Left colon (tissue), 2 donors: ENCODE data around the gene TENM4. TPM values are rescaled to one million over a fixed set of nuclear protein-coding genes. Genes with fewer than 3 reads are reported as not detected.

Experiments
- ATAC-seq: fragments of 200-7000 bp; cut with Tn5 transposase; one replicate; pipeline ENCODE4 v1.9.1; 2020; ENCODE audit warnings: mild to moderate bottlenecking, moderate library complexity
- DNase-seq, 2 donors: peaks; one replicate each; pipeline ENCODE4 v3.0.0-alpha.2; 2020
- intact Hi-C, 2 donors: fragments of 100-400 bp; cut with DNase I in 1 of 2; cut with micrococcal nuclease in 1 of 2; formaldehyde crosslinking; loops; one replicate each; pipeline versions ENCODE4 v1.11.2 to v1.14.0; 2022; cut with DNase I, micrococcal nuclease
- total RNA-seq, 2 donors: library from RNA; stranded (reverse); fragmentation: NEBNext Ultra II Directional; extraction: Animal tissue kit (Norgen Biotek cat#: 25700); gene quantifications; one replicate each; pipeline ENCODE4 v1.2.1, GENCODE V29; 2021
- donor health status: DM: no; HTN: no; CAD: no.
- donor health status: DM: yes; HTN: yes; CAD: no.

The TENM4 gene
- total RNA-seq, 2 donors from 2014 or later, result 0.92 to 1.7 TPM

DNA sequence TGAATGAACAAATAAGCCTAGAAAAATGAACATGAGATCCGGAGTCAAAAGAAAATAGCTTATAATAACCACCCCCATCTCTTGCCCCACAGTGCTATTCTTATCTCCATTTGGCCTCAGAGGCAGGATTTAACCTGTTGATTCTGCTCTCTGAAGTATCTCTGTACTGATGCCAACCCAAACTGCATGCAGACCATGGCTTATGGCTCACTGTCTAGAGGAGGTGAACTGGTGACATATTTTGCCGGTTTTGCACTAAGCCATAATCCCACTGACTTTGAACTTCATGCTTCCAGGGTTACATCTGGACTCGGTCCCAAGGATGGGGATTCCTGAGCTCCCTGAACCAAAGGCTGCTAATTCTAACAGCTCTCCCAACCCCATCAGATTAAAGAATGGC, 397.1 kb downstream of the TENM4 start:
- no peak for ATAC-seq
- no peak for DNase-seq
- intact Hi-C loops, result no loop called here

DNA sequence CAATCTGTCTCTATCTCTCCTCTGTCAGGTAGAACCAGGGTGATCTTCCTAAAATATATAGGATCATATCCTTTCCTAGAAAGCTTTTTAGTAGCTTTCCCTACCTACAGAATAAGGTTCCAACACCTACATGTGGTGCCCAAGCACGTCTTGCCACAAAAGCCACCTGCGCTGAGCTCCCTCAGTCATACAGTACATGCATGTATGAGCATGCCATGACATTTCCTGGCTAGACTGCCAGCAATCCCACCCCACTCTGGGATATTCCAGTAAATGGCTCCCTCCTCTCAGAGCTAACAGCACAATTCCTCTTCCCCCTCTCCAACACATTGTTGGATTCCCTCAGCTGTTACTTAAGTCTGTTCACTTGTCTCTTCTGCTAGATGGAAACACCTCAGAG, 398.0 kb downstream of the TENM4 start:
- DNase-seq (no peak), ATAC-seq (no peak)
- intact Hi-C loops, result no loop called here

DNA sequence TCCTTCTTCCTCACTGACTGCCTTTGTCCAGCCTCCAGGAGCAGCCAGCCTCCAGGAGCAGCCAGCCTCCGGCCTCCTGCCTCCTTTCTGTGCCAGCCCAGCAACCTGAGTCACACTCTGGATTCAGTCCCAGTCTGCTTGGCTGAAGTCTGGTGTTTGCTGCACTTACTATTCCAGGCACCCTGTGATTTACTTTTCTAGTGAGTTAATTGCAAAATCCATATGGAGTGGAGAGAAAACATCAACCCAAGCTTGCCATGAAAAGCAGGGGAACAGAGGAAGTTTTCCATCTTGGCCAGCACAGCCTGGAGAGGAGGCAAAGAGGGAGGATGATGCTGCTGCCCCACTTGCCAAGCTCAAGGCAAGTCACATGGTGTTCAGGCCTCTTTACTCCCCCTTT, 400.5 kb downstream of the TENM4 start:
- DNase-seq (no peak), ATAC-seq (no peak)
- intact Hi-C loops, result no loop called here

DNA sequence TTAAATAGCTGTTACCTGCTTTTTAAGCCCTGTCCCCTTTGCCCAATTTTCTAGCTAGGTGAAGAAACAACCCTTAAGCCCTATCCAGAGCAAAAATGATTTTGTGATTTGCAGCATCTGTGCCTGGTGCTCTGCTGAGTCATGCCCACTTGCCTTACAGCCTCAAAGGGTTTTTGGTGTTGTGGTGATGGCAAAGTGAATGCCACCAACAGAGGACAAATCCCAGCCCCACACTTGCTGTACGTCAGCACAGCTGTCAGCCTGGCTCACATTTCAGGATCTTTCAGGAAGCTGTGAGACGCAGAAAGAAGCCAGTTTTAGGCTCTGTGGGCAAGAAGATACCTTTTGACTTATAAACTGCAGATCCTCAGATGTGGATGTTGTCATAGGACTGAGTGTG, 401.7 kb downstream of the TENM4 start:
- DNase-seq (no peak), ATAC-seq (no peak)
- intact Hi-C loops, result no loop called here

DNA sequence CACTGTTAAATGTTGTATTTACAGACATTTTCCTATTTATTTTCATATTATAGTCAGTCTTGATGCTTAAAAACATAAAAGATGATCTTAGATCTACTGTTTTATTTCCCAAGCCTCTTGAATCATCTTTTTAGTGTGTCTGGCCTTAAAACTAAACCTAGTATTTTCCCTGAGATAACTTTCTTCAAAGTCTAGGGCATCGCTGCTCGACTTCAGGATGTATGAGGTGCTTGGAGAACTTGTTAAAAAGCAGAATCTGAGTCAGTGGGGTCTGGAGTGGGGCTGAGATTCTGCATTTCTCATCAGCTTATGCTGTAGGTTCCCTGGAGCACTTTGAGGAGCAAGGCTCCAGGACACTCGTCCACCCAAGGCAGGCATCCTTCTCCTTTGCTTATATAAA, 404.9 kb downstream of the TENM4 start:
- ATAC-seq (no peak), DNase-seq (no peak)
- intact Hi-C loops, result no loop called here

DNA sequence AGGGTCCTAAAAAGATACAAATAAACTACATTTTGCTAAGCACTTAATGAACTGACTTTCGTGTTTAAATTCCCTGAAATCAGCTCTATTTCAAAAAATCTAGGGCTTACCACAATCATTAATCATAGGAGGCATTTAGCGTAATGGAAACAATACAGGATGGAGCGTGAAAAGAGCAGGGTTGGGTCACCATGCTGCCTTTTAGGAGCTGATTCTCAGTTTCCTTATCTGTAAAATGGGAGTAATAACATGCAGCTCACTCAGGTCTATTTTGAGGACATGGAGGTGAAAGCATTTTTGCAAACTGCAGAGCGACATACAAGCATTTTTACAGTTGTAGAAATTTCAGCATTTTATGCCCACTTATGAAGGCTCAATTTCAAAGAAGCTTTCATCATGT, 407.0 kb downstream of the TENM4 start:
- DNase-seq (no peak), ATAC-seq (no peak)
- intact Hi-C loops, result no loop called here

DNA sequence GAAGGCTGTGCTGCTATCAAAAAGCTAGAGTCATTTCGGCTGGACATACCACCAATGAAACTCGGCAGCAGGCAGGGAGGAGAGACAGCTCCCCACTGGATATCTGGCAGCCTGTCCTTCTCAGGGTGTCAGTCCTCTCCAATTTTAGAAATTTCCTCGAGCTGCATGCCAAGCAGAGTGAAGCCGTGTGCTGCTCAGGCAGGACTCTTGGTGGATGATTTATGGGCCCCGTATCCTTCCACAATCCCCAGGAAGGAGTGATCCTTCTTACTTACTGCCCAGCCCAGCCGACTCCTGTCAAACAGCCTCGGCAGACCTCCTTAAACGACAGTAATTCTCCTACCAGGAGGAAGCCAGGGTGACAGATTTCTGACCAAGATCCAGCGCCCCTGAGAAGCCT, 410.4 kb downstream of the TENM4 start:
- ATAC-seq, result no peak

DNA sequence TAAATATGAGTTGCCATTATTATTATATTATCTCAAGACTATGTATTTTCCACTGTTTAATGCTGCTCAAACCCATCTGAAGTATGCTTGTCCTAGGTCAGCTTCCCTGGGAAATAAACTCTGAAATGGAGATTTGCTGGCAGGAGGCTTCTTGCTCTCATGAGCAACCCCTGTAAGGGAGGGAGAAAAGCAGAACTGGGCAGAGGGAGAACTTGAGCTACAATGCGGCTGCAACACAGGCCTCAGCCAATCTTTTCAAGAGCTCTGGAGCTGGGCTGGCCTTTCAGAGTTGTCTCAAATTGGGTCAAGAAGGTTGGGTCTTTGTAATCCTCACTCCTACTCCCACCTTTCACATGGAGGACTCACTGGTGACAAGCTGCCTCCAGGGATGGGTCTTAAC, 412.6 kb downstream of the TENM4 start:
- DNase-seq (no peak), ATAC-seq (no peak)
- intact Hi-C loops, result no loop called here

More for the DNA sequence above, 410.4 kb downstream of the TENM4 start:
- no peak for DNase-seq
- intact Hi-C loops, result no loop called here

DNA sequence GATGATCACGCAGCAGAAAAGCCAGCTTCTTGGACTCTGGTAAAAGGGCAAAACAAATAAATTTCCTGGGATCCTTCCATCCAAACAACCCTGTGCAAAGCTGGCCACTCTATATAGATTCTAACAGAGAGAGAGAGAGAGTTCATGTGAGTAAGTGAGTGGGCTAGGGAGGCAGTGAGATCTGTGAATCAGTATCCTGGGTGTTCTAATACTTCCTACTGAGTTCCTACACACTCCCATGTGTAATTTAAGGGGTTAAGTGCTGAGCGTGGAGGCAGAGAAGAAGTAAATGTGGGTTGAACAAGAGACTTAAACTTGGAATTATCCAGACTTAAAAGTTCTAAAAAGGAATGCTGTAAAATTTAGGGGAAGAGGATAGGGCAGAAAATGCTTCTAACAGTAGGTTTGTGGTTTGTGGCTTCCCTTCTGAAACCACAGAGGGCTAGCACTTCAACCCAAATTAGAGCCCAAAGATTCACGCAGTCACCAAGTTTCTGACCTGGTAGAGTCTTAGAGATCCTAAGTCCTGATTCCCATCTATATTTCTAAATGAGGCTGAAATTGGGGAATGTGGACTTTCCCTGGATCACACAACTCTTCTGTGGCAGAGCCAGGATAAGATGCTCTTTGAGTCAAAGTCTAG, 413.9 kb downstream of the TENM4 start:
- DNase-seq, result no peak
- intact Hi-C loops, result no loop called here
- no peak for ATAC-seq

DNA sequence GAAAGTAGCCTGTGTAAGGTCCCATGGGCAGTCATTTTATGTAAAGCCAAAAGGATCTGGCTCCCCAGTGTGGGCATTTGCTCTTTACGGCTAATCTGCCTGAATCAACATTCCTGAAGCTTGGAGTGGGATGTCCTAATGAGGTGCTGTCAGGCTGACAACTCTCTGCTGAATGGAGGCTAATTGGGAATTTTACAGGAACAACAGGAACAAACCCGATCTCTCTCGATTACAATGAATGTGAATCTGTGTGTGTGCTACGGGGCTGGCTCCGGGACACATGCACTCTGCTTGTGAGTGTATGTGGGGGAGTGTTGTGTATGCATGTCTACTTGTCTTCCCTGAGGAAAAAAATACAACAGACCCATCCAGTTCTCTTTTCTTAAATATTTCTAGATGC, 415.2 kb downstream of the TENM4 start:
- intact Hi-C loops, result no loop called here
- ATAC-seq (no peak), DNase-seq (no peak)

DNA sequence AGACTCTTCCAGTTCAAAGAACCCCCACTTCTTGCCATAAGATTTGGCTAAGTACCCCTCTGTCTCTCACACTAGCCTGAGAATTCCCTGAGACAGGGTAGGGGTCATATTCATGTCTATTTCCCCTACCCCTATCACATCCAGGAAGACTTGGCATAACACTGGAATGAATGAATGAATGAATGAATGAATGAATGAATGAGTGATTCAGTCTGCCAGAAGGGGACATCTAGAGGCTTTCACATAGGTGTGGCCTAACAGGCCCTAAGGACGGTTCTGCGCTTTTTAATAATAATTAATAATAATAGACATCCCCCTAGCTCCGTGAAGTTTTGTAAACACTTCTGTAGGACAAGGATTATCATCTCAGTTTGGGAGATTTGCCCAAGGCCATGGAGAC, 415.7 kb downstream of the TENM4 start:
- DNase-seq, result no peak
- intact Hi-C loops, result no loop called here
- ATAC-seq, result no peak

DNA sequence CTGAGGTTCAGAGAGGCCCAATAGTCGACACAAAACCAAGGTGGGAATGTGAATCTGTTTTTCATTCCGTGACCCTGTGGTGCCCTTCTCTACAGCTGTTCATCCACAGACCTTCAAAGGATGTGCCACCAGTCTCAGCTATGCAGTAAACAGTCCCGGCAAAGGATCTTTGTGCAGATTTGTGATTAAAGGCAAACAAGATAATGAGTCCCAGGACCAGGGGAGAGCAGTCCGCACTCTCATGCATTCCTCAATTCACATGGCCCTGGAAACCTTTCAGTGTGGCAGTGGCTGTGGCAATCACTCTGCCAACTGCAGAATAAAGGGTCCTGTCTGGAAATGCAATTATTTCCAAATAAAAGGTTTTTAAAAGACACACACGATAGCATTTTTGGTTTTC, 418.6 kb downstream of the TENM4 start:
- no peak for ATAC-seq
- intact Hi-C loops, result no loop called here
- DNase-seq, result no peak

DNA sequence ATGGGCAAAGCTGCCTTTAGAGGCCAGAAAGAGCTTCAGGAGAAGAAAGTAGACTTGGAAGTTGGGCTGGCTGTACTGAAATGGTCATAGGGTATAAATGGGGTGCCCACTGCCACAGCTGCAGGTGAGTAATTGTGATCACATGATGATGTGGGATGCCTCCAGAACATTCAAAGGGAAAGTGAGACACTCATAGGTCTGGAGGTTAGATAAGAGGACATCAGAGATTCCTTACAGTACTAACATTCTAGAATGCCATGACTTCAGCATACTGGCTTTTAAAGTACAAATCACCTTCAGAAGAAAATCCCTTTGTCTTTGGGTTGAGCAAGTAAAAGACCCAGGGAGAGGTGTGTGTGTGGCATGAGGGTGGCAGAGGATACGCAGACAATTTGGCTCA, 419.2 kb downstream of the TENM4 start:
- intact Hi-C loops, result no loop called here
- DNase-seq, result no peak
- no peak for ATAC-seq

DNA sequence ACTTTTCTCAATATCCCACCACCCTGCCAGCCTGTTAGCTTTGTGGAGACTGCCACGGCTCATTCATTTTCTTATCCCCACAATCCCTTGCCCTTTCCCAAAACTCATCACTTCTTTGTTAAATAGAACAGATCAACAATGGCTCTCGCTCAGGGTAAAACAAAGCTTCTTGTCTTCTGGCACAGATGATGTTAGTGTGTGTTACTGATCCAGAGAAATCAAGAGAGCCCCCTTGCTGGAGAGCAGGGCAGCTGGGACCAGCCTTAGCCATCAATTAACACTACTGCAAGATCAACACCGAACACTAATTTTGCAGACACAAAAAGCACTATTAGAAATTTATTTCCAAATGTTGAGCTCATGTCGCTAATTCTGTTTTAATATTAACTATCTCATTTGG, 420.9 kb downstream of the TENM4 start:
- intact Hi-C loops, result no loop called here
- ATAC-seq (no peak), DNase-seq (no peak)

DNA sequence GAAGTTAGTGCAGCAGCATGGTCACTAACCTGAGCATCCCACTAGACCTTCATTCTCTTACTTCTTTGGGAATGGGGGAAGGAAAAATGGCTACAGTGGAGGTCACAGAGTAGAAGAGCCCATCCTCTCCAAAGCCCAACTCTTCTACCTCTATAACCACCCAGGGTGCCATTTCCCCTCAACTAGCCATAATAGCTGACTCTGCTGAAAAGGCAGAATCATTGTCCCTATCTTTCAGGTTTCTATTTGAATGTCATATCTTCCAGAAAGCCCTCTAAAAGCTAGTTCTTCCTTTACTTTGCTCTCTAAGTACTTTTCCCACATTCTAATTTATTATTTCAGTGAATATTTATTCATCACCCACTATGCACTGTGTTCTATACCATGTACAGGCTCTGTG, 421.6 kb downstream of the TENM4 start:
- ATAC-seq (no peak), DNase-seq (no peak)
- intact Hi-C loops, result no loop called here

DNA sequence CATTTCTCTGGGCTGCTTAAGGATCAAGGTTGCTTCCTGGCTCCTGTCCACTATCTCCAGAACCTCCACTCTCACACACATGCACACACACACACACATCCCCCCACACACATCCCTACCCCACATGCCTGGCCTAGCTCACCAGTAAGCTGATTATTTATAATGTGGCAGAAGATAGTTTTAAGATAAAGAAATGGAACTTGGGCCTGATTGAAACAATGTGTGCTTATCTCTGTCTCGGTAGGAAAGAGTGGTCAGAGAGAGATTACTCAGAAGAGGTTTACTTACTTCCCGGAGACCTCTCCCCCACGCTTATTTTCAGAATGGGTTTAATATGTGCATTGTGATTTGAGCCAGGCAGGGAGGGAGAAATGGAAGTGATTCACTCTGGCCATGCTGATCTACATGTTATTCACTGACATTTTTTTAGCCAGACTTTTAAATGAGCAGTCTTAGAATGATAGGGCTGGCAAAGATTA, 422.4 kb downstream of the TENM4 start:
- DNase-seq (no peak), ATAC-seq (no peak)
- intact Hi-C loops, result no loop called here

DNA sequence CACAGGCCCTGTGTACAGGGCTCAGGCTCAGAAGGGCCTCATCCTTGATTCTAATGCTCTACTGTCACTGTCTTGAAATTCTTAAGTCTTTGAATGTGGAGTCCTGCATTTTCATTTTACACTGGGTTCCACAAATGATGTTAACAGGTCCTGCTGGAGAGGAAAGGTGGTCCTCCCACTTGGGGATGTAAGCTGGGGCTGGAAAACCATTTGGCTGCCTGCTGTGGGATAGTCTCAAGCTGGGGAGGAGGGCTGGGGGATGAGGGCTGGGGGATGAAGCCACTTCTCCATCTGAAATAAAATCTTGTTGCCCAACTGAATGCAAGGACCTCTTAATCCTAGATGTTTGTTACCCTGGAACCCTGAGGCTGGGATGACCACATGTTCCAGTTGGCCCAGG, 423.0 kb downstream of the TENM4 start:
- no peak for DNase-seq
- no peak for ATAC-seq
- intact Hi-C loops, result no loop called here

DNA sequence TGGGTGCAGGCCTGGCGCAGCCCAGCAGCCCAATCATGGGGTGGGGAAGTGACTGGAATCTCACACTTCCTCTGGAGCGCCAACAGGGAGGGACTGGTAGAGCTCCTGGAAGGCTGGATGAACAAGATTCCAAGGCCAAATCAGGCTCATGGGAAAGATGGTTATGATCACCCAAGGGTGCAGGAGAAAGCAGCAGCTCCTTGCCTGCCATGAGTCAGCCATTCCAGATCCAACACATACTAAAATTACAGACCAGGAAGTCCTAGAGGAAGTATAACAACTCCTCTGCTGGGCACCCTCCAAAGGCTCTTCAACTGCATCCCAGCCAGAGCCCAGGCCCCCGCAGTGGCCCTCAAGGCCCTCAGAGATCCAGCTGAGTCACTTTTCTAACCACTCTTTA, 427.3 kb downstream of the TENM4 start:
- intact Hi-C loops, result no loop called here
- no peak for DNase-seq
- ATAC-seq, result no peak

DNA sequence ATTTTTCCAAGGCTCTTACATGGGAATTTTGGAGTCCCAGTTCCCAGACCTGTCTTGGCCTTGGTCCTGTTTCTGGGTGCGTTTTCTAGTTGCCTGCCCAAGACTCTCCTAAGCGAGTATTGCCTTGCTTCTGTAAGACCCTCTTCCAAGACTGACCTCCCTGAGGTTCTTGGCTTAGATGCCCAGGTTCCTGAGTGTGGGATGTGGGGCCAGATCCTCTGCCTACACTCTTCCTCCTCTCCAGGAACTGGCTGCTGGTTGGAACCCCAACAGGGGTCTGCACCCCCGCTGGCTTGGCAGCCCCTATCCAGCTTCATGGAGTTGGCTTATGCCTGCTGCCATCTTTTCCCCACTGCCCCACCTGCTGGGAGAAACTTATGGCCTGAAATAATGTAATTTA, 429.5 kb downstream of the TENM4 start:
- DNase-seq (no peak), ATAC-seq (no peak)
- intact Hi-C loops, result no loop called here

DNA sequence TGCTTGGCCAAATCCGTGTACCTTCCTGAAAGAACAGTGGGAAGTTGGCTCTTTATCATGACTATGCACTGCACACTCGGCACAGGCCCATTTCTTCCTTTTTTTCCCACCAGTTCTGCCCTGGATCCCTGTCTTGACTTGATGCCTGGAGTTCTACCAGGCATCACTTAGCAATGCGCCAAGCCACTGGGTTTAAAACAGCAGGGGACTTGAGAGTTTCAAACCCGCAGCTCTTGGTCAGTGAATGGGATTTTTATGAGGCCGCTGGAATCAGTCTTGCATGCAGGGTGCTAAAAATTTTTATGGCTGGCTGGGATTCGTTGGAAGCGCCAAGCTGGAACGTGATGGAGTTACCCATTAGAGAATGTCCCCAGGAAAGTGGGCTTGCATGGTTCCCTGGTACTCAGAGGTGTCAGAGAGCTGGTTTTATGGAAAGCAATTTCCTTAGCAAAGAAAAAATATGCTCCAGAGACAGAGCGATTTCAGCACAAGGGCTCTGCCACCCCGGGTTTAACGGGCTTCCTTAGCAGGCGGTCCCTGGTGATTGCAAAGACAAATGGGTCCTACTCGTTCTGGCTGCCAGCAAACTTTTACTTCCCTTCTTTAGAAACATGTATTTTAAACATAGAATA, 432.9 kb downstream of the TENM4 start:
- ATAC-seq (no peak), DNase-seq (no peak)
- intact Hi-C loops, result no loop called here

DNA sequence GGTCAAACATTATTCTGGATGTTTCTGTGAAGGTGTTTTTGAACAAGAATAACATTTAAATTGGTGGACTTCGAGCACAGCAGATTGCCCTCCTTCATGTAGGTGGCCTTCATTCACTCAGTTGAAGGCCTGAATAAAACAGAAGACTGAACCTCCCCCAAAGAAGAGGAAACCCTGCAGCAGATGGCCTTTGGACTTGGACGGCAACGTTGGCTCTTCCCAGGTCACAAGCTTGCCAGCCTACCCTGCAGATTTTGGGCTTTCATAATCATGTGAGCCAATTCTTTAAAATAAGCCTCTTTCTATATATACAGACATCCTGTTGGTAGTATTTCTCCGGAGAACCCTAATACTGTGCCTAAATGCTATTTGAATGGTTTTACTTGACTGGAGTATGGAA, 434.0 kb downstream of the TENM4 start:
- ATAC-seq, result no peak
- intact Hi-C loops, result no loop called here

More for the DNA sequence above, 434.0 kb downstream of the TENM4 start:
- no peak for DNase-seq
